Measurements from ENCODE around the gene GRIA3. TPM values are rescaled to one million over a fixed set of nuclear protein-coding genes. Genes with fewer than 3 reads are reported as not detected.

Gene GRIA3
- total RNA-seq, 1 experiment from 2014 or later: 1.4 TPM

GRCh38 chrX:123408821-123409737 lies 225.0 kb downstream of the GRIA3 start:
- Histone ChIP-seq H3K79me2 (ENCODE audit: insufficient read depth, low read length) (no peaks in the 10 kb centered on the region), H3K9ac (ENCODE audit: extremely low read depth, insufficient read length, low read length) (no peak overlapping the region), H3T11ph (ENCODE audit: low read length) (no peak overlapping the region), H4K91ac (ENCODE audit: insufficient read length, low read depth, low read length) (no peak overlapping the region), H2BK20ac (ENCODE audit: low read depth, low read length, poor library complexity, severe bottlenecking) (no peak overlapping the region), H3K4ac (ENCODE audit: low read depth, low read length) (no peak overlapping the region), H2AK5ac (ENCODE audit: insufficient read length, low read length) (no peak overlapping the region), H3K79me1 (ENCODE audit: insufficient read depth, low read depth, low read length, poor library complexity, severe bottlenecking) (no peaks in the 10 kb centered on the region), H3K4me2 (ENCODE audit: insufficient read depth, insufficient read length, low read length) (no peak overlapping the region), H4K8ac (replicated peaks; ENCODE audit: insufficient read length, low read depth, low read length) (no peak overlapping the region), H4K20me1 (ENCODE audit: control insufficient read depth, insufficient read depth, insufficient read length) (no peaks in the 10 kb centered on the region), H2BK15ac (ENCODE audit: low read depth, low read length) (no peak overlapping the region), H3K4me1 (ENCODE audit: insufficient read depth, low read length) (no peaks in the 10 kb centered on the region), H2BK120ac (ENCODE audit: low read depth, low read length, poor library complexity, severe bottlenecking) (no peak overlapping the region), H3K56ac (ENCODE audit: insufficient read length, low read depth, low read length) (no peak overlapping the region), H3K23me2 (ENCODE audit: insufficient read length, low read depth, low read length, poor library complexity, severe bottlenecking) (no peaks in the 10 kb centered on the region), H2BK5ac (ENCODE audit: insufficient read length, low read length) (no peak overlapping the region), H3K9me3 (ENCODE audit: control insufficient read depth, low read depth, low read length) (peaks cover 24% of the 10 kb centered on the region), H3K27me3 (ENCODE audit: insufficient read depth, low read length) (no peaks in the 10 kb centered on the region), H4K5ac (ENCODE audit: insufficient read length, low read depth, low read length) (no peak overlapping the region), H2BK12ac (ENCODE audit: insufficient read length, low read depth, low read length) (no peak overlapping the region), H3K14ac (ENCODE audit: insufficient read depth, low read length) (no peak overlapping the region), H2AFZ (ENCODE audit: low read length) (no peak overlapping the region), H3K18ac (ENCODE audit: insufficient read length, low read depth, low read length) (no peak overlapping the region), H3K23ac (ENCODE audit: insufficient read length, low read depth, low read length) (no peak overlapping the region), H3K27ac (ENCODE audit: insufficient read length, low read depth, low read length) (no peak overlapping the region)
- WGBS (ENCODE audit: extremely low coverage, insufficient read length, low lambda C conversion rate): no CpG with 5 or more reads among the region's 1 CpG
- Mint-ChIP-seq H3K36me3 (ENCODE audit: insufficient read depth in 1 of 3, low read depth in 3 of 3) (peaks cover 0 to 16% (median 2%) of the 10 kb centered on the region in 3 experiments; a peak in 4 of 7 replicates), H3K27ac (no peak overlapping the region), H3K4me1 (peaks cover 12% of the 10 kb centered on the region in 2 experiments), H3K27me3 (ENCODE audit: low read depth) (no peaks in the 10 kb centered on the region), H3K4me3 (no peak overlapping the region), H3K9me3 (peaks cover 9 to 70% of the 10 kb centered on the region in 2 experiments)
- no peak for DNase-seq
- no peak for TF ChIP-seq CTCF (conservative IDR thresholded peaks at IDR 0.05)

Measured in H9 (cell line).